ENCODE data around the gene EXTL1. TPM values are rescaled to one million over a fixed set of nuclear protein-coding genes. Genes with fewer than 3 reads are reported as not detected.

The EXTL1 gene
- total RNA-seq, 2 experiments from 2014 or later: not detected

- H3K36me3 Mint-ChIP-seq (ENCODE audit: low read depth): no peaks in the 10 kb centered on the region
- Histone ChIP-seq H3K36me3 (ENCODE audit: insufficient read depth, low read length) (no peaks in the 10 kb centered on the region), H3K4me3 (ENCODE audit: low read length) (no peak overlapping the region), H3K4me1 (ENCODE audit: insufficient read depth, low read length) (no peaks in the 10 kb centered on the region), H3K27me3 (ENCODE audit: control insufficient read depth in 1 of 2, insufficient read depth in 2 of 2, low read length in 2 of 2) (peaks cover 2 to 10% of the 10 kb centered on the region in 2 experiments), H3K9me3 (ENCODE audit: control insufficient read depth in 1 of 2, insufficient read depth in 1 of 2, low read length in 2 of 2) (peaks cover 0 to 3% of the 10 kb centered on the region in 2 experiments), H3K27ac (ENCODE audit: low read depth in 1 of 2, low read length in 2 of 2) (no peak overlapping the region)
- intact Hi-C loops (cut with DNase I, micrococcal nuclease): loop anchor here in 1 of 2 experiments (10.0 kb wide), 1 partner anchor 170 kb away; no protein-coding TSS in a partner anchor
- no peaks in the 10 kb centered on the region for H3K9me3 Mint-ChIP-seq
- H3K27me3 Mint-ChIP-seq: peaks cover 24% of the 10 kb centered on the region
- no peaks in the 10 kb centered on the region for H3K4me1 Mint-ChIP-seq (ENCODE audit: low read depth)
- H3K27ac Mint-ChIP-seq: no peak overlapping the region
- ATAC-seq (ENCODE audit: poor library complexity): no peak
- CTCF ChIA-PET: interaction anchor here (0.8 kb wide), 1 partner anchor 61 kb away, joined by 3 read pairs; no protein-coding TSS in a partner anchor
- TF ChIP-seq, protein P1, sequence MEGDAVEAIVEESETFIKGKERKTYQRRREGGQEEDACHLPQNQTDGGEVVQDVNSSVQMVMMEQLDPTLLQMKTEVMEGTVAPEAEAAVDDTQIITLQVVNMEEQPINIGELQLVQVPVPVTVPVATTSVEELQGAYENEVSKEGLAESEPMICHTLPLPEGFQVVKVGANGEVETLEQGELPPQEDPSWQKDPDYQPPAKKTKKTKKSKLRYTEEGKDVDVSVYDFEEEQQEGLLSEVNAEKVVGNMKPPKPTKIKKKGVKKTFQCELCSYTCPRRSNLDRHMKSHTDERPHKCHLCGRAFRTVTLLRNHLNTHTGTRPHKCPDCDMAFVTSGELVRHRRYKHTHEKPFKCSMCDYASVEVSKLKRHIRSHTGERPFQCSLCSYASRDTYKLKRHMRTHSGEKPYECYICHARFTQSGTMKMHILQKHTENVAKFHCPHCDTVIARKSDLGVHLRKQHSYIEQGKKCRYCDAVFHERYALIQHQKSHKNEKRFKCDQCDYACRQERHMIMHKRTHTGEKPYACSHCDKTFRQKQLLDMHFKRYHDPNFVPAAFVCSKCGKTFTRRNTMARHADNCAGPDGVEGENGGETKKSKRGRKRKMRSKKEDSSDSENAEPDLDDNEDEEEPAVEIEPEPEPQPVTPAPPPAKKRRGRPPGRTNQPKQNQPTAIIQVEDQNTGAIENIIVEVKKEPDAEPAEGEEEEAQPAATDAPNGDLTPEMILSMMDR (IDR thresholded peaks at IDR 0.05): no peak
- POLR2A ChIA-PET: no interaction called here
- no peak for DNase-seq
- H3K4me3 Mint-ChIP-seq: no peak overlapping the region
Observed at GRCh38 chr1:26084844-26085243, 63.3 kb downstream of the EXTL1 start.

Other genes with a start within 250 kb of the EXTL1 start
- 10 to 100 TPM; 25.3 to 25.7 TPM for gene SELENON, start 221.6 kb upstream of the EXTL1 start, total RNA-seq
- gene MTFR1L, start 201.8 kb upstream of the EXTL1 start, total RNA-seq: 10 to 100 TPM; 25.5 to 28.0 TPM
- gene AUNIP, start 162.3 kb upstream of the EXTL1 start, total RNA-seq: not detected
- 1 to 10 TPM; 1.1 to 1.5 TPM for gene PAQR7, start 146.1 kb upstream of the EXTL1 start, total RNA-seq
- 10 to 100 TPM; 25.2 to 25.6 TPM for gene STMN1, start 115.4 kb upstream of the EXTL1 start, total RNA-seq
- gene PAFAH2, start 23.7 kb upstream of the EXTL1 start, total RNA-seq: 1 to 10 TPM; 7.9 to 8.1 TPM
- not detected for gene SLC30A2, start 24.3 kb downstream of the EXTL1 start, total RNA-seq
- not detected for gene TRIM63, start 45.9 kb downstream of the EXTL1 start, total RNA-seq
- 1 to 10 TPM; 9.5 to 9.9 TPM for gene PDIK1L, start 90.0 kb downstream of the EXTL1 start, total RNA-seq
- gene FAM110D, start 137.3 kb downstream of the EXTL1 start, total RNA-seq: not detected
- gene C1orf232, start 147.2 kb downstream of the EXTL1 start, total RNA-seq: not detected
- gene ZNF593, start 148.1 kb downstream of the EXTL1 start, total RNA-seq: 1 to 10 TPM; 5.0 to 6.6 TPM
- gene ZNF593OS, start 150.1 kb downstream of the EXTL1 start, total RNA-seq: not detected
- gene CNKSR1, start 155.7 kb downstream of the EXTL1 start, total RNA-seq: 1 to 10 TPM; 2.3 to 3.6 TPM
- gene CATSPER4, start 168.8 kb downstream of the EXTL1 start, total RNA-seq: not detected
- 1 to 10 TPM; 7.6 to 8.4 TPM for gene CEP85, start 212.4 kb downstream of the EXTL1 start, total RNA-seq